Psoas muscle (tissue), 8 donors: Measurements from ENCODE around the gene SCML1. TPM values are rescaled to one million over a fixed set of nuclear protein-coding genes. Genes with fewer than 3 reads are reported as not detected.

Experiments
- ATAC-seq, 4 donors: fragments of 200-7000 bp; cut with Tn5 transposase; one replicate each; pipeline ENCODE4 v1.9.1; 2020; ENCODE audit warnings: moderate library complexity in 3 of 4, mild to moderate bottlenecking in 2 of 4
- DNase-seq, 2 donors: peaks; one replicate each; pipeline ENCODE4 v3.0.0-alpha.2; 2020
- H3K27ac ChIP-seq: fragments of 200-600 bp; one replicate; pipeline ENCODE4 v1.8.0; 2022
- H3K27me3 ChIP-seq, 3 donors: fragments of 200-600 bp in 1 of 3; one replicate each; pipeline versions ENCODE4 v1.6.1 to v1.8.0; 2013 to 2022; ENCODE audit warnings: low read length in 2 of 3, mild to moderate bottlenecking in 2 of 3, moderate library complexity in 1 of 3; ENCODE audit not compliant: insufficient read depth in 3 of 3
- H3K36me3 ChIP-seq, 2 donors: fragments of 200-600 bp in 1 of 2; one replicate each; pipeline versions ENCODE4 v1.6.1 to v1.8.0; 2013 to 2022; ENCODE audit warnings: low read depth in 1 of 2, mild to moderate bottlenecking in 1 of 2, moderate library complexity in 1 of 2; ENCODE audit not compliant: insufficient read depth in 1 of 2
- H3K4me1 ChIP-seq: fragments of 200-600 bp; one replicate; pipeline ENCODE4 v1.8.0; 2022
- H3K4me3 ChIP-seq: fragments of 200-600 bp; one replicate; pipeline ENCODE4 v1.8.0; 2022; ENCODE audit warnings: mild to moderate bottlenecking
- H3K9me3 ChIP-seq: fragments of 200-600 bp; one replicate; pipeline ENCODE4 v1.8.0; 2022
- WGBS, 3 donors: extraction: QIAGEN DNeasy Blood & Tissue Kit; methylation state at CpG; one replicate each; pipeline versions ENCODE4 v1.1.6 to v1.1.7; 2013; 5-methylcytosine and 5-hydroxymethylcytosine counted together
- intact Hi-C, 2 donors: fragments of 100-400 bp; cut with DNase I; formaldehyde crosslinking; loops; one replicate each; pipeline versions ENCODE4 v1.11.0 to v1.14.2; 2022
- polyA plus RNA-seq, 3 donors: library from polyadenylated mRNA; stranded (reverse); fragments of 200-250 nt; gene quantifications; one replicate each; pipeline ENCODE4 v1.2.3, GENCODE V29; 2013
- total RNA-seq, 4 donors: library from RNA; stranded (reverse); fragmentation: NEBNext Ultra II Directional in 2 of 4; extraction: Animal tissue kit (Norgen Biotek cat#: 25700) in 2 of 4; gene quantifications; one replicate each; pipeline versions ENCODE4 v1.2.1 to v1.2.4, GENCODE V29; 2021 to 2023
- TF ChIP-seq, protein P1 (sequence below): fragments of 200-600 bp; IDR thresholded peaks from one replicate; pipeline ENCODE4 v1.8.0; 2022; ENCODE audit warnings: antibody characterized with exemption
- donor health status: healthy with polysubstance abuse.
- donor health status: DM: no; HTN: no; CAD: no; lungs with moderate emphysema.
- donor health status: Bipolar disorder and iron deficiency.
- donor health status: healthy.
- donor health status: DM: yes; HTN: yes; CAD: no.
- donor health status: DM: no; HTN: no; CAD: no.
- donor health status: DM: no; HTN: no; CAD: no.
- donor health status: DM: yes; HTN: yes; CAD: no.

The SCML1 gene
- total and polyA plus RNA-seq, 7 donors, result 7.4 to 17.2 (median 11.4) TPM

- ATAC-seq (no peak), DNase-seq (no peak)
- Histone ChIP-seq H3K4me1 (no peaks in the 10 kb centered on the region), H3K9me3 (no peaks in the 10 kb centered on the region), H3K36me3 (no peaks in the 10 kb centered on the region), H3K4me3 (no peak overlapping the region), H3K27ac (no peak overlapping the region), H3K27me3 (peaks cover 0 to 10% (median 0%) of the 10 kb centered on the region in 3 donors)
- TF ChIP-seq, protein P1, sequence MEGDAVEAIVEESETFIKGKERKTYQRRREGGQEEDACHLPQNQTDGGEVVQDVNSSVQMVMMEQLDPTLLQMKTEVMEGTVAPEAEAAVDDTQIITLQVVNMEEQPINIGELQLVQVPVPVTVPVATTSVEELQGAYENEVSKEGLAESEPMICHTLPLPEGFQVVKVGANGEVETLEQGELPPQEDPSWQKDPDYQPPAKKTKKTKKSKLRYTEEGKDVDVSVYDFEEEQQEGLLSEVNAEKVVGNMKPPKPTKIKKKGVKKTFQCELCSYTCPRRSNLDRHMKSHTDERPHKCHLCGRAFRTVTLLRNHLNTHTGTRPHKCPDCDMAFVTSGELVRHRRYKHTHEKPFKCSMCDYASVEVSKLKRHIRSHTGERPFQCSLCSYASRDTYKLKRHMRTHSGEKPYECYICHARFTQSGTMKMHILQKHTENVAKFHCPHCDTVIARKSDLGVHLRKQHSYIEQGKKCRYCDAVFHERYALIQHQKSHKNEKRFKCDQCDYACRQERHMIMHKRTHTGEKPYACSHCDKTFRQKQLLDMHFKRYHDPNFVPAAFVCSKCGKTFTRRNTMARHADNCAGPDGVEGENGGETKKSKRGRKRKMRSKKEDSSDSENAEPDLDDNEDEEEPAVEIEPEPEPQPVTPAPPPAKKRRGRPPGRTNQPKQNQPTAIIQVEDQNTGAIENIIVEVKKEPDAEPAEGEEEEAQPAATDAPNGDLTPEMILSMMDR, result no peak
- intact Hi-C loops, result loop anchor here in 1 of 2 donors (10.0 kb wide), 1 partner anchor 162 kb away; no protein-coding TSS in a partner anchor
- 76 to 85% (median 81%) methylated on average over 1 of the region's 1 CpG for WGBS, 3 donors
These were observed 40.1 kb upstream of the SCML1 start for GRCh38 chrX:17697191-17697590.

- H3K9me3 ChIP-seq, result no peaks in the 10 kb centered on the region
- H3K27me3 ChIP-seq, result no peaks in the 10 kb centered on the region
- H3K4me1 ChIP-seq, result no peaks in the 10 kb centered on the region
- intact Hi-C loops, result no loop called here
- 78 to 96% (median 92%) methylated on average over 1 of the region's 1 CpG for WGBS, 3 donors
- no peak overlapping the region for H3K4me3 ChIP-seq
- no peak for ATAC-seq
- TF ChIP-seq, protein P1, result no peak
- H3K36me3 ChIP-seq, result no peaks in the 10 kb centered on the region
- no peak for DNase-seq
- H3K27ac ChIP-seq, result no peak overlapping the region
These were observed 36.3 kb upstream of the SCML1 start for GRCh38 chrX:17700976-17701375.

GRCh38 chrX:17703201-17703600, 34.1 kb upstream of the SCML1 start:
- Histone ChIP-seq H3K36me3 (no peaks in the 10 kb centered on the region), H3K27me3 (no peaks in the 10 kb centered on the region), H3K9me3 (no peaks in the 10 kb centered on the region), H3K4me3 (no peak overlapping the region), H3K4me1 (no peaks in the 10 kb centered on the region), H3K27ac (no peak overlapping the region)
- TF ChIP-seq, protein P1, result no peak
- ATAC-seq, result no peak
- intact Hi-C loops, result no loop called here
- DNase-seq, result no peak
- 67 to 97% (median 94%) methylated on average over 2 of the region's 2 CpGs for WGBS, 3 donors

- WGBS, 3 donors, result 65 to 75% (median 68%) methylated on average over 2 of the region's 2 CpGs
- no peak for ATAC-seq
- peaks cover 0 to 9% (median 0%) of the 10 kb centered on the region in 3 donors for H3K27me3 ChIP-seq
- no peak for DNase-seq
- no peak overlapping the region for H3K4me3 ChIP-seq
- no peaks in the 10 kb centered on the region for H3K4me1 ChIP-seq
- TF ChIP-seq, protein P1, result no peak
- H3K27ac ChIP-seq, result no peak overlapping the region
- H3K36me3 ChIP-seq, result no peaks in the 10 kb centered on the region
- intact Hi-C loops, result no loop called here
- H3K9me3 ChIP-seq, result no peaks in the 10 kb centered on the region
These were observed 32.1 kb upstream of the SCML1 start for GRCh38 chrX:17705211-17705610.

DNA sequence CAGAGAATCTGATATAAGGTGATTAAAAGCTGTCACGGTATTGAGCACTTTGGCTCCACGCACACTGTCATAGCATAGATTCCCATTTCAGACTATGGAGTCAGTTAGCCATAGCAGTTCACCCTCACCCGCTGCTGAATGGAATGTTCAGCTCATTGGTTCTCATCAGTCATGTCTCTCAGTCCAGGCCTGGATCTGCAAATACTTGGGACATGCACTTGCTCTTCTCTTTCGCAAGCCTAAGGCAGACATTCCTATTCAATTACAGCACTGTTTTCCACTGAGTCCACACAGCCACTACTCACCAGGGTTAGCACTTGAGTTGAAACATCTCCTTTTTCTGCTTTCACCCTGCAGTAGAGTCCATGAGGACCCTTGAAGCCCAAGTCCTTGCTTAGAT, 30.6 kb upstream of the SCML1 start:
- no peaks in the 10 kb centered on the region for H3K9me3 ChIP-seq
- no peak for DNase-seq
- peaks cover 0 to 9% (median 0%) of the 10 kb centered on the region in 3 donors for H3K27me3 ChIP-seq
- peak in 1 of 4 donors; percentile 49 for ATAC-seq
- TF ChIP-seq, protein P1, result no peak
- intact Hi-C loops, result no loop called here
- H3K27ac ChIP-seq, result no peak overlapping the region
- no peak overlapping the region for H3K4me3 ChIP-seq
- WGBS, 3 donors, result 79 to 93% (median 90%) methylated on average over 4 of the region's 4 CpGs
- no peaks in the 10 kb centered on the region for H3K36me3 ChIP-seq
- no peaks in the 10 kb centered on the region for H3K4me1 ChIP-seq
